Dermis blood vessel endothelial cell (primary cell): Measurements from ENCODE around the gene KIF21B. TPM values are rescaled to one million over a fixed set of nuclear protein-coding genes. Genes with fewer than 3 reads are reported as not detected.
A peak's percentile ranks its signal among the peaks of the same experiment; 100 is the strongest.

Experiments
- DNase-seq: peaks from one replicate; pipeline ENCODE4 v3.0.0; 2010
- total RNA-seq: library from RNA; depleted of rRNA; stranded (reverse); fragments of >200 nt; gene quantifications from 2 replicates; pipeline ENCODE4 v1.2.3, GENCODE V29; 2014

KIF21B gene
- total RNA-seq, 1 donor from 2014 or later: 2.2 TPM

GRCh38 chr1:201020040-201020591, 3.4 kb downstream of the KIF21B start:
- DNase-seq: no peak

- DNase-seq: no peak
Observed at GRCh38 chr1:201019321-201019977, 4.1 kb downstream of the KIF21B start.

GRCh38 chr1:201017828-201018163, 5.7 kb downstream of the KIF21B start:
- no peak for DNase-seq

- DNase-seq: no peak
Observed at GRCh38 chr1:201016943-201017827, 6.3 kb downstream of the KIF21B start.

- peak; percentile 43 for DNase-seq
Observed at GRCh38 chr1:201016211-201016651, 7.3 kb downstream of the KIF21B start.

- DNase-seq: peak; percentile 28
Observed at GRCh38 chr1:201015551-201016091, 7.9 kb downstream of the KIF21B start.

GRCh38 chr1:201014816-201015200, 8.7 kb downstream of the KIF21B start:
- peak; percentile 52 for DNase-seq

- DNase-seq: no peak
Observed at GRCh38 chr1:201013991-201014815, 9.3 kb downstream of the KIF21B start.

- no peak for DNase-seq
Observed at GRCh38 chr1:201013031-201013485, 10.5 kb downstream of the KIF21B start.

- no peak for DNase-seq
Observed at GRCh38 chr1:201011616-201012015, 11.9 kb downstream of the KIF21B start.

- no peak for DNase-seq
Observed at GRCh38 chr1:201009962-201010645, 13.4 kb downstream of the KIF21B start.

GRCh38 chr1:201008666-201009360, 14.7 kb downstream of the KIF21B start:
- DNase-seq: no peak

- no peak for DNase-seq
Observed at GRCh38 chr1:201007481-201007880, 16.0 kb downstream of the KIF21B start.

- DNase-seq: peak; percentile 35
Observed at GRCh38 chr1:201006450-201006849, 17.1 kb downstream of the KIF21B start.

- no peak for DNase-seq
Observed at GRCh38 chr1:201004732-201005131, 18.8 kb downstream of the KIF21B start.

GRCh38 chr1:201004154-201004553, 19.4 kb downstream of the KIF21B start:
- DNase-seq: no peak

- DNase-seq: no peak
Observed at GRCh38 chr1:201002510-201002909, 21.0 kb downstream of the KIF21B start.

GRCh38 chr1:201001962-201002361, 21.6 kb downstream of the KIF21B start:
- no peak for DNase-seq

GRCh38 chr1:201000391-201000790, 23.1 kb downstream of the KIF21B start:
- DNase-seq: no peak

GRCh38 chr1:200999667-201000066, 23.8 kb downstream of the KIF21B start:
- DNase-seq: no peak

- no peak for DNase-seq
Observed at GRCh38 chr1:200998323-200998722, 25.2 kb downstream of the KIF21B start.
